Measurements from ENCODE around the gene APPBP2.
A peak's percentile ranks its signal among the peaks of the same experiment; 100 is the strongest.

Gene APPBP2

GRCh38 chr17:60513014-60513413 lies 13.0 kb downstream of the APPBP2 start:
- H3K4me3 ChIP-seq (ENCODE audit: low read length), result no peak overlapping the region
- TF ChIP-seq CTCF (conservative IDR thresholded peaks at IDR 0.05; ENCODE audit: low read depth, low read length), result no peak
- DNase-seq (ENCODE audit: low read depth), result no peak

- H3K4me3 ChIP-seq (ENCODE audit: low read length), result no peak overlapping the region
- TF ChIP-seq CTCF (conservative IDR thresholded peaks at IDR 0.05; ENCODE audit: low read depth, low read length), result no peak
These were observed 15.3 kb downstream of the APPBP2 start for GRCh38 chr17:60510723-60511122.

GRCh38 chr17:60510031-60510430 lies 16.0 kb downstream of the APPBP2 start:
- TF ChIP-seq CTCF (conservative IDR thresholded peaks at IDR 0.05; ENCODE audit: low read depth, low read length), result no peak
- no peak for DNase-seq (ENCODE audit: low read depth)
- no peak overlapping the region for H3K4me3 ChIP-seq (ENCODE audit: low read length)

More at GRCh38 chr17:60510723-60511122, 15.3 kb downstream of the APPBP2 start:
- DNase-seq (ENCODE audit: low read depth), result no peak

GRCh38 chr17:60508384-60508980 lies 17.6 kb downstream of the APPBP2 start:
- TF ChIP-seq CTCF (conservative IDR thresholded peaks at IDR 0.05; ENCODE audit: low read depth, low read length), result no peak
- DNase-seq (ENCODE audit: low read depth), result no peak
- no peak overlapping the region for H3K4me3 ChIP-seq (ENCODE audit: low read length)

- no peak for TF ChIP-seq CTCF (conservative IDR thresholded peaks at IDR 0.05; ENCODE audit: low read depth, low read length)
- peak; percentile 45 for DNase-seq (ENCODE audit: low read depth)
- no peak overlapping the region for H3K4me3 ChIP-seq (ENCODE audit: low read length)
These were observed 19.7 kb downstream of the APPBP2 start for GRCh38 chr17:60506312-60506711.

GRCh38 chr17:60502145-60502544 lies 23.9 kb downstream of the APPBP2 start:
- DNase-seq (ENCODE audit: low read depth), result no peak
- TF ChIP-seq CTCF (conservative IDR thresholded peaks at IDR 0.05; ENCODE audit: low read depth, low read length), result no peak
- no peak overlapping the region for H3K4me3 ChIP-seq (ENCODE audit: low read length)

- H3K4me3 ChIP-seq (ENCODE audit: low read length), result no peak overlapping the region
- TF ChIP-seq CTCF (conservative IDR thresholded peaks at IDR 0.05; ENCODE audit: low read depth, low read length), result no peak
- DNase-seq (ENCODE audit: low read depth), result no peak
These were observed 24.5 kb downstream of the APPBP2 start for GRCh38 chr17:60501589-60501988.
